GM21381 (cell line): ENCODE measurements around the gene GNPTAB.
"Not testable (repeated sequence)": the region's sequence is repeated elsewhere in the genome, so short reads cannot be mapped to it uniquely, and the experiment has no call there.

Experiments used
- ATAC-seq: cut with Tn5 transposase; IDR thresholded peaks from one replicate; pipeline ENCODE4 v1.9.1; 2021; ENCODE audit warnings: mild to moderate bottlenecking, moderate library complexity; ENCODE audit not compliant: unreplicated experiment

The GNPTAB gene

GRCh38 chr12:101830367-101831325 lies at the start of gene GNPTAB:
TSS of gene GNPTAB (minus strand) at chr12:101830959. CDS start at chr12:101830675, 284 bp downstream.
- ATAC-seq, result peak; percentile 92

GRCh38 chr12:101878243-101878821 lies 47.6 kb upstream of the GNPTAB start:
- ATAC-seq, result peak; percentile 16

- peak; percentile 4 for ATAC-seq
These were observed 47.1 kb upstream of the GNPTAB start for GRCh38 chr12:101877806-101878242.

GRCh38 chr12:101876861-101877805 lies 46.4 kb upstream of the GNPTAB start, which contains the start of gene DRAM1:
TSS of gene DRAM1 (plus strand) at chr12:101877580. CDS start at chr12:101877790, 210 bp downstream.
- ATAC-seq, result peak; percentile 83

GRCh38 chr12:101876322-101876860 lies 45.6 kb upstream of the GNPTAB start:
- ATAC-seq, result no peak

- ATAC-seq, result no peak
These were observed 44.4 kb upstream of the GNPTAB start for GRCh38 chr12:101875162-101875561.

GRCh38 chr12:101870925-101871324 lies 40.2 kb upstream of the GNPTAB start:
- no peak for ATAC-seq

- not testable (repeated sequence) for ATAC-seq
These were observed 36.9 kb upstream of the GNPTAB start for GRCh38 chr12:101867619-101868018.

- ATAC-seq, result no peak
These were observed 36.0 kb upstream of the GNPTAB start for GRCh38 chr12:101866615-101867373.

- ATAC-seq, result no peak
These were observed 33.2 kb upstream of the GNPTAB start for GRCh38 chr12:101863981-101864380.

- no peak for ATAC-seq
These were observed 31.5 kb upstream of the GNPTAB start for GRCh38 chr12:101862245-101862644.

- not testable (repeated sequence) for ATAC-seq
These were observed 30.9 kb upstream of the GNPTAB start for GRCh38 chr12:101861688-101862087.

GRCh38 chr12:101859664-101860607 lies 29.2 kb upstream of the GNPTAB start:
- peak; percentile 47 for ATAC-seq

GRCh38 chr12:101858361-101858760 lies 27.6 kb upstream of the GNPTAB start:
- ATAC-seq, result no peak

- ATAC-seq, result no peak
These were observed 26.3 kb upstream of the GNPTAB start for GRCh38 chr12:101857043-101857558.

GRCh38 chr12:101856614-101857013 lies 25.9 kb upstream of the GNPTAB start:
- ATAC-seq, result not testable (repeated sequence)

- no peak for ATAC-seq
These were observed 25.2 kb upstream of the GNPTAB start for GRCh38 chr12:101855976-101856375.

GRCh38 chr12:101855364-101855884 lies 24.7 kb upstream of the GNPTAB start:
- ATAC-seq, result no peak
